HG03469 (cell line): Measurements from ENCODE around the gene LRRC8E.
"Not testable (repeated sequence)": the region's sequence is repeated elsewhere in the genome, so short reads cannot be mapped to it uniquely, and the experiment has no call there.

ENCODE experiments used
- ATAC-seq: cut with Tn5 transposase; IDR thresholded peaks from one replicate; pipeline ENCODE4 v1.9.1; 2021; ENCODE audit warnings: mild to moderate bottlenecking, moderate library complexity, moderate number of reproducible peaks; ENCODE audit not compliant: unreplicated experiment

The LRRC8E gene

DNA sequence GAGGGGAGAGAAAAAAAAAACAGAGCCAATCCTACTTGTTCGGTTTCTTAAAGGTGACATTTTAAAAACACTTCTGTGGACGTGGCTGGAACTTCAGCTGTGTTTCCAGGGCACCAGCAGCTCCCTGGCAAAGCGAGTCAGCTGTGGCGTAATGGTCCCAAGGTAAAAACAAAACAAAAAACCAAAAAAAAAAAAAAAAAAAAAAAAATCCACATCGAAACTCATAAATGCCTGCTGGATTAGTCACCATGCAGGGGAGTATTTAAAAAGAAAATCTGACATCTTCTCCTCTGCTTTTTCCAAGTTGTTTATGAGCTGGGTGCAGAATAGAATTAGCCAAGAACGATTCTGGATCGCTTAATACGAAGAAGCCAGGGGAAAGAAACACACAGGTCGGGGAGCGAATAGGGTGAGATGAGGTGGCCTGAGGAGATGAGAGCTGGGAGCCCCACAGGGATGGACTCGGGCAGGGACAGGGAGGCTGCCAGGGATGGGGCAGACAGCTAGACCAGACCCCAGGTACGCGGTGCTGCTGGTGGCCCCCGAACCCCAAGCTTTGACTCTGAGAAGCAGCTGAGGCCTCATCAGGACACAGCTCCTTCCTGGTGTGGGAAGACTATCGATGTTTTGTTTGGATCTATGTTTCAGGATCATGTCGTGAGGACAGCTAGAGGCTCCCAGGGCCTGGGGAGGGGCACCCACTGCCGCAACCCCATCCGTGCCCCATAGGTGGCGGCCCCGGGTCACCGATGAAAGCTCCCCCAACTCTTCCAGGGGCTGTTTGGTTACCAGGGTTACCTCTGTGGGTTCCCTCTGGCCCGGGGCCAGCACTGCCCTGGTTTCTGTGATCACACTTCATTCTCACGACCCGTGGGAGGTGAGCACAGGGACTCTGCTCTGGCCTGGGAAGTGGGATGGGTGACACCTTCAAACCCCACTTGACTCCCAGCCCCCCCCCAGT is 40.7 kb downstream of the LRRC8E start:
- no peak for ATAC-seq

- ATAC-seq = not testable (repeated sequence)
These were observed 41.7 kb downstream of the LRRC8E start for GRCh38 chr19:7930030-7930429.

DNA sequence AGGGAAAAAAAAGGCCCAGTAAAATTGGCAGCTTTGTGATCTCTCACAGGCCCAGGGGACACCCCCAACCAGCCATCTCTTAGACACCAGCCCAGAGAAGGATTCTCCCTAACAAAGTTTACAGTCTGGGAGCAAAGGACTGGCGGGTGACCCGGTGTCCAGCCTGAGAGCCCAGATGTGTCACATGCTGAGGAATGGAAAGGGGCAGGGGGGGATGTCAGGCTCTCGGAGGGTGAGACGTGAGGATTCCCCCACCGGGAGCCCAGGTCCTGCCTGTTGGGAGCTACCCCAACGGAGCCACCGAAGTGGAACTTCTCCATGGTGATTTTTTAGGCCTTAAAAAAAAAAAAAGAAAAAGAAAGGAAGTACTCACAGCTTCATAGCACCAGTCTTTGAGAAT is 42.5 kb downstream of the LRRC8E start:
- no peak for ATAC-seq

GRCh38 chr19:7931221-7932061 is 43.1 kb downstream of the LRRC8E start:
- ATAC-seq = no peak

DNA sequence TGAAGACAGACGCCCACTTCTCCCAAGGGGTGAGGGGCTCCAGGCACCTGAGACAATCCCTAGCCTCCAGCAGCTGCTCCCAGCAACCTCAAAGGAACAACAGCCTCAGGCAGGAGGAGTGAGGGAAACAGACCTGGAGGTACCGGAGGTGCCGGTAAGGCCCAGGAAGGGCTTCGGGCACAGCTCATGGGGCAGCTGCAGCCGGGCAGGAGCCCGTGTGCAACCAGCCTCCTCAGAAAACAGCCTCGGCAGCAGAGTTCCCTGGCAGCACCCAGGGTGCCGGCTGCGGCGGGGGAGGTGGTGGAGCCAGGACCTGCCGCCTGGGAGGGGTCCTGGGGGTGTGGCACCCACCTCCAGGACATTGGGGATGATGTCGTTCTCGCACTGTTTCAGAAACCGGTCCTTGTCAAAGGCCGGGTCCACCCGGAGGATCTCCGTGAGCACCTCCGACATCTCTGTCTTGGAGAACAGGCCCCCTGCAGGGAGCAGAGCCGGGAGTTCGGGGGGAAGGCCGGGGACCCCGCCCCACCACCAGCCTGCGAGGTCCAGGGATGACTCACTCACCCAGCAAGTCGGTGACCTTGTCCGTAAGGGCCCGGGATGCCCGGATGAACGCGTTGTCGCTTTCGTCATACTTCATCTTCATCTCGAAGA is 44.1 kb downstream of the LRRC8E start:
- ATAC-seq = no peak

- no peak for ATAC-seq
These were observed 44.6 kb downstream of the LRRC8E start for GRCh38 chr19:7932930-7933300.

DNA sequence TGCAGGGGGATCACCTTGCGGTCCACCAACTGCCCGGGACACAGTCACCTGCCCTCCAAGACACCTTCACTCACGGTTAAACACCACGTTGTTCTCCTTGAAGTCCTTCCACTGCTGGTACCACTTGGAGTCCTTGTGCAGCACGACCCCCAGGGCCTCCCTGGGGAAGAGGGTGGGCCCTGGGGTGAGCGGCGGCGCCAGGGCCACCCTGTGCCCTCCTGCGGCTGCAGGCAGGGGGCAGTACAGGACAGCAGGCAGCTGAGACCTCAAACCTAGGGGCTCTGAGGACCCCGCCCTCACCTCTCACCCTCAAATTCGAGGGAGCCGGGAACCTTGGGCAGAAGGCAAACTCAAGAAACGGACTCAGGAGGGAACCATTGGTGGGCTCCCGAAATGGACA is 45.1 kb downstream of the LRRC8E start:
- ATAC-seq = no peak

DNA sequence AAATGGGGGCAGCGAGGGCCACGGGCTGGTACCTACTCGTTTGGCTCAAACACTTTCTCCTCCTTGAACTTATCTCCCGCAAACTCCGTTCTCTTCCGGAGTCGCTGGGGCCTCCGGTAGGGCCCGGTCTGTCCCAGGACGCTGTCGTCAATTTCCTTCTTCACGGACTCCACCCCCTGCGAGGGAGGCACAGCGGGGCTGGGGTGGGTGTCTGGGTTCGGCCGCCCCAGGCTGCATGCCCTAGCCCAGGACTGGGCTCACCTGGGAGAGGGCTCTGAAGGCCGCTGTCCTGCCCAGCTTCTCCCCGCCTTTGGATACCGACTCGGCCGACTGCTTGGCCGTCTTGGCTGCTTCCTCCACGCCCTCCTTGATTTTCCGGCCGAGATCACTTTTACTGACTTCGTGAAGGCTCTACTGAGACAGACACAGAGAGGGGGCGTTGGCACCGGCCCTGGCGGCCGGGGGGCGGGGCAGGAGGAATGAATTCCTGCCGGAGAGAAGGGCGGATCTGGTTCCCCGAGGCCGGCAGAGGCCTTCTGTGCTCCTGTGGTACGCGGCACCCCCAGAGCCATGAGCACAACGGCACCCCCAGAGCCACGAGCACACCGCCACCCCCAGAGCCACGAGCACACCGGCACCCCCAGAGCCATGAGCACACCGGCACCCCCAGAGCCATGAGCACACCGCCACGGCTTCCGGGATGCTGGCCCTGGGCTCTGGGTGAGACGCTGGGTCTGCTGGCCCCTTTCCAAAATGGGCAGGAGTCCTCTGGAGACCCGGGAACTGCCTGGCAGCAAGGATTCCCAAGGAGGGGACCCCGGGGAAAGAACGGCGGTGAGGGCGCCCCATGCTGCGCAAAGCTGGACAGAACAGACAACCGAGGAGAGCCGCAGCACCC is 45.8 kb downstream of the LRRC8E start:
- ATAC-seq = no peak

GRCh38 chr19:7934766-7935165 is 46.5 kb downstream of the LRRC8E start:
- no peak for ATAC-seq

- no peak for ATAC-seq
These were observed 52.5 kb downstream of the LRRC8E start for GRCh38 chr19:7940841-7941240.

GRCh38 chr19:7941895-7942596 is 53.7 kb downstream of the LRRC8E start:
- ATAC-seq = no peak

GRCh38 chr19:7942981-7943443 is 54.7 kb downstream of the LRRC8E start:
- ATAC-seq = no peak

- peak; percentile 83 for ATAC-seq
These were observed 55.3 kb downstream of the LRRC8E start, which contains the start of gene TIMM44 for GRCh38 chr19:7943444-7944176. Gene TIMM44, minus strand, starts transcription at chr19:7943666. Its CDS starts 15 bp downstream, at chr19:7943651.

DNA sequence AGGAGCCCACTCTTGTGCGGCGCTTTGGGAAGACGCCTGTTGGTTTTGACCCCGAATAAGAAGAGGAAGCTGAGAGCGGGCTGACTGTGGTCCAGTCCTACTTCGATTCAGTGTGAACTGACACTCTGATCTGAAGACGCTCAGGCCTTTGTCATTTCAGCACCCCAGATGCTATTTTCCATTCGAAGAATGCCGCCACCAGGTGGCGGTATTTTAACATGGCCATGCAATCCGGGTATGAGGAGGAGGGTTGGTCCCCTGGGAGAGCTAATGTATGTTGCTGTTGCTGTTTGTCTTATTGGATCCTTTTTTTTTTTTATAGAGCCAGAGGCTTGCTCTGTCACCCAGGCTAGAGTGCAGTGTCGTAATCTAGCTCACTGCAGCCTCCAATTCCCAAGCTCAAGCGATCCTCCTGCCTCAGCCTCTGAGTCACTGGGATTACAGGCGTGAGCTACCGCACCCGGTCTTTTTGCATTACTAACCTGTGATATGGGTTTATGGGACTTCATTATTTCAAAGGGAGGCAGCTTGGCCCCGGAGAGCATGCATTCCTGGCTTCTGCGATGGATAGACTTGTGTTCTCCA is 56.0 kb downstream of the LRRC8E start:
- ATAC-seq = peak; percentile 7

GRCh38 chr19:7947939-7948338 is 59.6 kb downstream of the LRRC8E start:
- no peak for ATAC-seq
